RCC 7860 (cell line): ENCODE measurements around the gene LBHD1.
"Not testable (repeated sequence)": the region's sequence is repeated elsewhere in the genome, so short reads cannot be mapped to it uniquely, and the experiment has no call there.

Source experiments
- DNase-seq: peaks from one replicate; pipeline ENCODE4 v3.0.0-alpha.2; 2015; ENCODE audit warnings: low spot score
- FAIRE-seq: peaks from 2 replicates; lab custom pipeline; 2012; peaks lifted over from hg19 to GRCh38; lab: Jason Lieb, UNC

The LBHD1 gene

DNA sequence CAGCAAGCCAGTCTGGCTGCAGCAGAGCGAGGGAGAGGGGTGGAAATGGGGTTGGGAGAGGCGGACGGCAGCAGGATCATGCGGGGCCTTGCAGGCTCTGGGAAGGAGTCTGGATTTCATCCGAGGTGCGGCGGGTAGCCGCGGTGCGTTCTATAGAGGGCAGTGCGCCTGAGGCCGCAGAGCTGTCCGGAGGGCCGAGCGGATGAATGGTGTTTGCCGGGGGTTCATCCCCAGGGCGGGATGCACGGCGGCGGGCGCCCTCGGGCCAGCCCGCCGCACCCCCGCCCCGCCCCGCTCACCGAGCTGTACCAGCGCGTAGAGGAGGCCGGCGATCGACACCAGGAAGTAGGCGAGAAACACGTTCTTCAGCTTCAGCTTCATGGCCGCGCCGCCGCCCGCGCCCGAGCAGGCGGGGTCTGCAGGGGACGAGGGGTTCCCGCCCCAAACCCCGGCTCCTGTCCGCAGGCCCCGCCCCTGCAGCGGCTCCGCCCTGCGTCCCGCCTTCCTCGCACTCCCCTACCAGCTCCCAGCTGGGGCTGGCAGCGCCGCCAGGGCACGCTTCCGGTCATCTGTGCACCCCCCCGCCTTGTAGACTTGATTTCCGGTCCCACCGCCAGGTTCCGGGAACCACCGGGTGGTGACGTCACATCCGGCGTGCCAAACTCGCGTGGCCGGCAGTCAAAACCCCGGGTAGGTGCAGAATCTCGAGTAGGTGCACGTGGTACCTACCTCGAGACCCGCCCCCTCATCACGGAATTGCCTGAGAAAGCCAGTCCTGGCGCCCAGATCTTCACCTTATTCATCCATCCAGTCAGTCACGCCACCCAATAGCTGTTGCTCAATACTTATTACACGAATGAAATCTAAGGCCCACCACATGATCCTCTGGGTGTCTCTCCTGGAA lies 50.2 kb downstream of the LBHD1 start, which contains the start of gene B3GAT3:
Gene B3GAT3, minus strand, starts transcription at position 420 of the 904 bp plus-strand sequence. Its CDS starts 39 bp downstream, at position 381.
- DNase-seq = peak; percentile 95
- peak; percentile 40 for FAIRE-seq

GRCh38 chr11:62621027-62621566 lies 51.0 kb downstream of the LBHD1 start:
- FAIRE-seq (no peak), DNase-seq (no peak)

DNA sequence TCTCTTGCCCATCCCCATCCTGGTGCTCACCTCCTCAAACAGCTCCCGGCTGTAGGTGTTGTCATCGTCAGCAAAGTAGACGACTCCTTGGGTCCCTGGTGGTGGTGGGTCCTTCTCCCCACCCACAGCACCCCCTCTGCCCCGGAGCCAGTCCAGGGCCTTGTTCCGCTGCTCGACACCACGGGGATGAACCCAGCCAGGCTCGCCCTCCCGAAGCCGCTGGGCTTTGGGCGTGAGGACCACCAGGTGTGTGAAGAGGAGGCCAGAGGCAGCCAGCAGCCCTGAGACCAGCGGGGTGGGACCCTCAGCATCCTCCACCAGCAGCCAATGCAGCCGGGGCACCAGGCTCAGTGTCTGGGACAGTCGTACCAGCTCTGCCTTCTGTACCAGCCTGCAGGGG lies 55.1 kb downstream of the LBHD1 start:
- not testable (repeated sequence) for DNase-seq, FAIRE-seq

GRCh38 chr11:62615521-62615920 lies 56.5 kb downstream of the LBHD1 start:
- FAIRE-seq = no peak

DNA sequence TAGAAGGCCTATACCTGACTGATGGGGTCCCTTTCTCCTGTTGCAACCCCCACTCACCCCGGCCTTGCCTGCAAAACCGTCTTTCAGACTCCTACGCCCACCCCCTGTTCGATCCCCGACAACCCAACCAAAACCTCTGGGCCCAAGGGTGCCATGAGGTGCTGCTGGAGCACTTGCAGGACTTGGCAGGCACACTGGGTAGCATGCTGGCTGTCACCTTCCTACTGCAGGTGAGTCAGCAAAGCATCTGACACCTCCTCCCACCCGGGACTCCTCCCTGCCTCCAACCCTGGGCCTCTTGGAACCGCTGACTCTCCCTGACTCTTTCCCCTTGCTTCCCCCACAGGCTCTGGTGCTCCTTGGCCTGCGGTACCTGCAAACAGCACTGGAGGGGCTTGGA lies 57.8 kb downstream of the LBHD1 start:
- FAIRE-seq (no peak), DNase-seq (peak; percentile 31)

More at GRCh38 chr11:62615521-62615920, 56.5 kb downstream of the LBHD1 start:
- DNase-seq = no peak

GRCh38 chr11:62613291-62613778 lies 58.7 kb downstream of the LBHD1 start:
- DNase-seq = no peak
- FAIRE-seq = no peak
